K562 (cell line): ENCODE data around the gene USP49. TPM values are rescaled to one million over a fixed set of nuclear protein-coding genes. Genes with fewer than 3 reads are reported as not detected.
A peak's percentile ranks its signal among the peaks of the same experiment; 100 is the strongest.

Source experiments
- CHCHD3 ChIP-seq: fragments of 250-450 bp; sonication (Bioruptor Pico); IDR thresholded peaks from 2 replicates; pipeline ENCODE4 v2.1.2; 2022; ENCODE audit warnings: mild to moderate bottlenecking
- HDAC8 ChIP-seq: fragments of 450-650 bp; IDR thresholded peaks from 2 replicates; pipeline ENCODE4 v1.6.1; 2016; ENCODE audit warnings: mild to moderate bottlenecking, missing genetic modification characterization, moderate library complexity, missing compliant biosample characterization
- HES1 ChIP-seq: fragments of 450-650 bp; IDR thresholded peaks from 2 replicates; pipeline ENCODE4 v1.6.1; 2016; ENCODE audit warnings: low read depth, mild to moderate bottlenecking, moderate library complexity
- KLF1 ChIP-seq: fragments of 450-650 bp; IDR thresholded peaks from 2 replicates; pipeline ENCODE4 v1.6.1; 2016; ENCODE audit warnings: missing genetic modification characterization, missing compliant biosample characterization
- PRDM10 ChIP-seq: fragments of 450-650 bp; IDR thresholded peaks from 2 replicates; pipeline ENCODE4 v1.6.1; 2018; ENCODE audit not compliant: partially characterized antibody
- TCF7L2 ChIP-seq: fragments of 150-350 bp; IDR thresholded peaks from 2 replicates; pipeline ENCODE4 v1.6.1; 2016; ENCODE audit warnings: low read depth, mild to moderate bottlenecking, low read length, moderate library complexity
- ZKSCAN1 ChIP-seq: fragments of 150-350 bp; IDR thresholded peaks from 2 replicates; pipeline ENCODE4 v1.6.1; 2016; ENCODE audit warnings: low read depth, low read length
- ZNF12 ChIP-seq: sonication (generic); formaldehyde crosslinking; IDR thresholded peaks from 2 replicates; pipeline ENCODE4 v1.4.0; 2020; ENCODE audit warnings: mild to moderate bottlenecking, missing genetic modification reagents
- ZNF583 ChIP-seq: fragments of 250-450 bp; sonication (Bioruptor Pico); IDR thresholded peaks from 2 replicates; pipeline ENCODE4 v1.4.0; 2020
- ZSCAN32 ChIP-seq: fragments of 450-650 bp; formaldehyde crosslinking; IDR thresholded peaks from 2 replicates; pipeline ENCODE4 v1.4.0; 2020; ENCODE audit warnings: mild to moderate bottlenecking, moderate library complexity
- polyA plus RNA-seq, 8 experiments: library from polyadenylated mRNA; depleted of rRNA in 4 of 8; stranded (reverse) in 5 of 8; unstranded in 3 of 8; fragments of >200 nt; fragmentation: Nextera tagmentation in 2 of 8; fragmentation: Illumina TruSeq in 1 of 8; extraction: Ambion mirVana in 2 of 8; extraction: Trizol in 1 of 8; gene quantifications; 2 replicates each; pipeline versions ENCODE4 v1.2.1 to v1.2.3, GENCODE V29; 2011 to 2014; ENCODE audit warnings: inconsistent platforms in 1 of 8, missing spikeins in 1 of 8
- total RNA-seq, 7 experiments: library from RNA; depleted of rRNA in 6 of 7; stranded (reverse); fragments of >200 nt in 6 of 7; fragmentation: Illumina TruSeq in 2 of 7; extraction: Trizol in 2 of 7; gene quantifications; 2 replicates each; pipeline versions ENCODE4 v1.2.1 to v1.2.3, GENCODE V29; 2011 to 2021; ENCODE audit warnings: low replicate concordance in 1 of 7
- TF ChIP-seq, protein P1 (sequence below), 2 experiments: fragments of 450-650 bp; IDR thresholded peaks; 2 replicates each; pipeline ENCODE4 v1.6.1; 2016; ENCODE audit warnings: mild to moderate bottlenecking in 2 of 2, borderline replicate concordance in 1 of 2, low read depth in 1 of 2, moderate library complexity in 1 of 2
- TF ChIP-seq, protein P2 (sequence below): fragments of 450-650 bp; conservative IDR thresholded peaks from 2 replicates; pipeline ENCODE4 v1.6.1; 2016; ENCODE audit warnings: missing genetic modification characterization, low read depth, mild to moderate bottlenecking, missing compliant biosample characterization, moderate library complexity
- TF ChIP-seq, protein P3 (sequence below): fragments of 250-450 bp; sonication (Bioruptor Pico); IDR thresholded peaks from 2 replicates; pipeline ENCODE4 v1.6.1; 2021; ENCODE audit warnings: mild to moderate bottlenecking

The USP49 gene
- total and polyA plus RNA-seq, 9 of the 15 experiments (the other 6 are each of a cell fraction or from before 2014, with no cell fraction given) = 1.0 to 9.9 (median 6.5) TPM

GRCh38 chr6:41942067-41942851 lies 47.1 kb upstream of the USP49 start (continued):
- TF ChIP-seq, protein P1, sequence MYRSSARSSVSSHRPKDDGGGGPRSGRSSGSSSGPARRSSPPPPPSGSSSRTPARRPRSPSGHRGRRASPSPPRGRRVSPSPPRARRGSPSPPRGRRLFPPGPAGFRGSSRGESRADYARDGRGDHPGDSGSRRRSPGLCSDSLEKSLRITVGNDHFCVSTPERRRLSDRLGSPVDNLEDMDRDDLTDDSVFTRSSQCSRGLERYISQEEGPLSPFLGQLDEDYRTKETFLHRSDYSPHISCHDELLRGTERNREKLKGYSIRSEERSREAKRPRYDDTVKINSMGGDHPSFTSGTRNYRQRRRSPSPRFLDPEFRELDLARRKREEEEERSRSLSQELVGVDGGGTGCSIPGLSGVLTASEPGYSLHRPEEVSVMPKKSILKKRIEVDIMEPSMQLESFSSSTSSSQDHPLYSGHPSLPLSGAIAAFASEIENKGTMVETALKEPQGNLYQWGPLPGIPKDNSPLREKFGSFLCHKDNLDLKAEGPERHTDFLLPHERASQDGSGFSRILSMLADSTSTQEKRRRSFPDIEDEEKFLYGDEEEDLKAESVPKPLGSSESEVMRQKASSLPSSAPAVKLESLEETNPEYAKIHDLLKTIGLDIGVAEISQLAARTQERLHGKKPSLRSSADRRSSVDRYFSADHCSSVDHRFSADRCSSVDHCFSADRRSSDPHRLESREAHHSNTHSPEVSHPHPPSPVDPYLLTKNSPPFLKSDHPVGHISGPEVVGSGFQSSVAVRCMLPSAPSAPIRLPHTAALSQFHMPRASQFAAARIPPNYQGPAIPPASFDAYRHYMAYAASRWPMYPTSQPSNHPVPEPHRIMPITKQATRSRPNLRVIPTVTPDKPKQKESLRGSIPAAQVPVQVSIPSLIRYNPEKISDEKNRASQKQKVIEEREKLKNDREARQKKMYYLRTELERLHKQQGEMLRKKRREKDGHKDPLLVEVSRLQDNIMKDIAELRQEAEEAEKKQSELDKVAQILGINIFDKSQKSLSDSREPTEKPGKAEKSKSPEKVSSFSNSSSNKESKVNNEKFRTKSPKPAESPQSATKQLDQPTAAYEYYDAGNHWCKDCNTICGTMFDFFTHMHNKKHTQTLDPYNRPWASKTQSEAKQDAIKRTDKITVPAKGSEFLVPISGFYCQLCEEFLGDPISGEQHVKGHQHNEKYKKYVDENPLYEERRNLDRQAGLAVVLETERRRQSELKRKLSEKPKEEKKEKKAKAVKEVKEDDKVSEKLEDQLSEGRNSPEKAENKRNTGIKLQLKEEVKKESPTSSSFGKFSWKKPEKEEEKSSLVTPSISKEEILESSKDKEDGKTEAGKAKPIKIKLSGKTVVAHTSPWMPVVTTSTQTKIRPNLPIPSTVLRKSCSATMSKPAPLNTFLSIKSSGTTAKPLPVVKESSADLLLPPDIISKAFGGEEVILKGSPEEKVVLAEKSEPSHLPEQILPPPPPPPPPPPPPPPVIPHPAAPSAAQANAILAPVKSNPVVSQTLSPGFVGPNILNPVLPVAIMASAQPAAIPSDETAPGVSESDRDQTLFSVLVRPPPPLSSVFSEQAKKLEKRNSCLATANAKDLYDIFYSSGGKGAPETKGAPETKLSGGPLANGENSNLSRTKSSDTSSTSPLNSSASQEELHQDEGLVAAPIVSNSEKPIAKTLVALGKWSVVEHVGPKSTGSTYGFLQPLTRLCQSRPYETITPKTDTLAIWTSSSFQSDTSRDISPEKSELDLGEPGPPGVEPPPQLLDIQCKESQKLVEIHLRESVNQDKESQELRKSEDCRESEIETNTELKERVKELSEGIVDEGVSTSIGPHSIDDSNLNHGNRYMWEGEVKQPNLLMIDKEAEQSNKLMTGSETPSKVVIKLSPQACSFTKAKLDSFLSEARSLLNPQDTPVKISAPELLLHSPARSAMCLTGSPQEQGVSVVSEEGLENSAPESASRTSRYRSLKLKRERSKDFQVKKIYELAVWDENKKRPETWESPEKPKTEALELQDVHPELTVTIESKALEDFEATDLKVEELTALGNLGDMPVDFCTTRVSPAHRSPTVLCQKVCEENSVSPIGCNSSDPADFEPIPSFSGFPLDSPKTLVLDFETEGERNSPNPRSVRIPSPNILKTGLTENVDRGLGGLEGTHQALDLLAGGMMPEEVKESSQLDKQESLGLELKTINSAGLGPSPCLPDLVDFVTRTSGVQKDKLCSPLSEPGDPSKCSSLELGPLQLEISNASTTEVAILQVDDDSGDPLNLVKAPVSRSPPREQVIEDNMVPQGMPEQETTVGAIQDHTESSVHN (IDR thresholded peaks at IDR 0.05; ENCODE audit: borderline replicate concordance in 1 of 2, low read depth in 1 of 2) = no peak
- TF ChIP-seq ZNF12 (CRISPR knock-in tag) (no peak), ZKSCAN1 (no peak), KLF1 (no peak), ZNF583 (CRISPR knock-in tag) (no peak), ZSCAN32 (CRISPR knock-in tag) (no peak), HES1 (no peak), TCF7L2 (no peak), HDAC8 (tag) (no peak), CHCHD3 (no peak), PRDM10 (peak; percentile 41)
- TF ChIP-seq, protein P2, sequence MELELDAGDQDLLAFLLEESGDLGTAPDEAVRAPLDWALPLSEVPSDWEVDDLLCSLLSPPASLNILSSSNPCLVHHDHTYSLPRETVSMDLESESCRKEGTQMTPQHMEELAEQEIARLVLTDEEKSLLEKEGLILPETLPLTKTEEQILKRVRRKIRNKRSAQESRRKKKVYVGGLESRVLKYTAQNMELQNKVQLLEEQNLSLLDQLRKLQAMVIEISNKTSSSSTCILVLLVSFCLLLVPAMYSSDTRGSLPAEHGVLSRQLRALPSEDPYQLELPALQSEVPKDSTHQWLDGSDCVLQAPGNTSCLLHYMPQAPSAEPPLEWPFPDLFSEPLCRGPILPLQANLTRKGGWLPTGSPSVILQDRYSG (tag) = no peak
- TF ChIP-seq, protein P3, sequence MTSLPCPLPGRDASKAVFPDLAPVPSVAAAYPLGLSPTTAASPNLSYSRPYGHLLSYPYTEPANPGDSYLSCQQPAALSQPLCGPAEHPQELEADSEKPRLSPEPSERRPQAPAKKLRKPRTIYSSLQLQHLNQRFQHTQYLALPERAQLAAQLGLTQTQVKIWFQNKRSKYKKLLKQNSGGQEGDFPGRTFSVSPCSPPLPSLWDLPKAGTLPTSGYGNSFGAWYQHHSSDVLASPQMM (CRISPR knock-in tag) = no peak
